ENCODE data around the gene UGCG.
"Not testable (repeated sequence)": the region's sequence is repeated elsewhere in the genome, so short reads cannot be mapped to it uniquely, and the experiment has no call there.

UGCG gene

GRCh38 chr9:111949919-111950318 lies 53.3 kb downstream of the UGCG start:
- DNase-seq (ENCODE audit: low read depth), result no peak
- H3K4me3 ChIP-seq (ENCODE audit: low read depth, low read length), result no peak overlapping the region
- in situ Hi-C loops (cut with HindIII; ENCODE audit: low sequenced_read_pairs), result no loop called here
- no peak for TF ChIP-seq CTCF (IDR thresholded peaks at IDR 0.05; ENCODE audit: low read depth, low read length, missing control alignments)

GRCh38 chr9:111952559-111952958 lies 55.9 kb downstream of the UGCG start:
- in situ Hi-C loops (cut with HindIII; ENCODE audit: low sequenced_read_pairs), result no loop called here
- TF ChIP-seq CTCF (IDR thresholded peaks at IDR 0.05; ENCODE audit: low read depth, low read length, missing control alignments), result no peak
- no peak for DNase-seq (ENCODE audit: low read depth)
- no peak overlapping the region for H3K4me3 ChIP-seq (ENCODE audit: low read depth, low read length)

- in situ Hi-C loops (cut with HindIII; ENCODE audit: low sequenced_read_pairs), result no loop called here
- no peak for TF ChIP-seq CTCF (IDR thresholded peaks at IDR 0.05; ENCODE audit: low read depth, low read length, missing control alignments)
- DNase-seq (ENCODE audit: low read depth), result no peak
- H3K4me3 ChIP-seq (ENCODE audit: low read depth, low read length), result no peak overlapping the region
These were observed 56.8 kb downstream of the UGCG start for GRCh38 chr9:111953444-111953843.

GRCh38 chr9:111955048-111955447 lies 58.4 kb downstream of the UGCG start:
- no peak for TF ChIP-seq CTCF (IDR thresholded peaks at IDR 0.05; ENCODE audit: low read depth, low read length, missing control alignments)
- in situ Hi-C loops (cut with HindIII; ENCODE audit: low sequenced_read_pairs), result no loop called here
- no peak overlapping the region for H3K4me3 ChIP-seq (ENCODE audit: low read depth, low read length)
- no peak for DNase-seq (ENCODE audit: low read depth)

GRCh38 chr9:111957856-111958631 lies 61.4 kb downstream of the UGCG start:
- in situ Hi-C loops (cut with HindIII; ENCODE audit: low sequenced_read_pairs), result no loop called here
- no peak for TF ChIP-seq CTCF (IDR thresholded peaks at IDR 0.05; ENCODE audit: low read depth, low read length, missing control alignments)
- peak overlapping the region; percentile 16 for H3K4me3 ChIP-seq (ENCODE audit: low read depth, low read length)
- peak; percentile 83 for DNase-seq (ENCODE audit: low read depth)

GRCh38 chr9:111959468-111960359 lies 63.1 kb downstream of the UGCG start:
- H3K4me3 ChIP-seq (ENCODE audit: low read depth, low read length), result no peak overlapping the region
- no peak for TF ChIP-seq CTCF (IDR thresholded peaks at IDR 0.05; ENCODE audit: low read depth, low read length, missing control alignments)
- DNase-seq (ENCODE audit: low read depth), result no peak
- in situ Hi-C loops (cut with HindIII; ENCODE audit: low sequenced_read_pairs), result no loop called here

- in situ Hi-C loops (cut with HindIII; ENCODE audit: low sequenced_read_pairs); DNase-seq (ENCODE audit: low read depth): not testable (repeated sequence)
These were observed 63.9 kb downstream of the UGCG start for GRCh38 chr9:111960485-111960884.

More at GRCh38 chr9:111960485-111960884, 63.9 kb downstream of the UGCG start:
- not testable (repeated sequence) for H3K4me3 ChIP-seq (ENCODE audit: low read depth, low read length)
